Gastrocnemius medialis (tissue), 4 donors: Measurements from ENCODE around the gene KCND1. TPM values are rescaled to one million over a fixed set of nuclear protein-coding genes. Genes with fewer than 3 reads are reported as not detected.
"Not testable (repeated sequence)": the region's sequence is repeated elsewhere in the genome, so short reads cannot be mapped to it uniquely, and the experiment has no call there.

Source experiments
- ATAC-seq, 2 donors: fragments of 150-250 bp; one replicate each; pipeline ENCODE4 v1.9.1; 2016
- DNase-seq, 2 donors: peaks; one replicate each; pipeline ENCODE4 v3.0.0-alpha.2; 2019
- H3K27ac ChIP-seq, 4 donors: fragments of 200-600 bp; sonication (generic); 1 replicate in 1 of 4; 2 replicates in 3 of 4; pipeline ENCODE4 v1.5.1; 2016 to 2018; ENCODE audit warnings: mild to moderate bottlenecking in 2 of 4, moderate library complexity in 1 of 4
- H3K27me3 ChIP-seq, 3 donors: fragments of 200-600 bp; sonication (generic) in 2 of 3; 1 replicate in 1 of 3; 2 replicates in 2 of 3; pipeline versions ENCODE4 v1.5.1 to v1.6.0; 2016 to 2019; ENCODE audit warnings: mild to moderate bottlenecking in 1 of 3, moderate library complexity in 1 of 3
- H3K36me3 ChIP-seq, 2 donors: fragments of 200-600 bp; sonication (generic) in 1 of 2; one replicate each; pipeline ENCODE4 v1.5.1; 2017 to 2018
- H3K4me1 ChIP-seq, 2 donors: fragments of 200-600 bp; sonication (generic) in 1 of 2; one replicate each; pipeline ENCODE4 v1.5.1; 2016 to 2017; ENCODE audit warnings: mild to moderate bottlenecking in 2 of 2
- H3K4me3 ChIP-seq, 4 donors: fragments of 200-600 bp; sonication (generic) in 3 of 4; 1 replicate in 1 of 4; 2 replicates in 3 of 4; pipeline ENCODE4 v1.5.1; 2016 to 2019; ENCODE audit warnings: mild to moderate bottlenecking in 2 of 4
- H3K9me3 ChIP-seq, 3 donors: fragments of 200-600 bp; sonication (generic) in 2 of 3; 1 replicate in 1 of 3; 2 replicates in 2 of 3; pipeline ENCODE4 v1.5.1; 2016 to 2019
- POLR2A ChIP-seq, 2 donors: fragments of 450-650 bp; IDR thresholded peaks; one replicate each; pipeline ENCODE4 v1.6.1; 2017; ENCODE audit warnings: antibody characterized with exemption in 2 of 2, mild to moderate bottlenecking in 2 of 2, moderate library complexity in 2 of 2
- in situ Hi-C, 4 donors: fragments of 200-750 bp; cut with MboI; loops; one replicate each; pipeline versions ENCODE4 v1.15.0 to v1.8.0; 2017; ENCODE audit warnings: low sequenced_read_pairs in 4 of 4
- intact Hi-C: fragments of 100-400 bp; cut with DNase I; formaldehyde crosslinking; loops from one replicate; pipeline ENCODE4 v1.15.1; 2023; ENCODE audit warnings: low total_unique reads
- total RNA-seq, 4 donors: library from RNA; depleted of rRNA; stranded (reverse); fragments of >200 nt; gene quantifications; one replicate each; pipeline versions ENCODE4 v1.1.0 to v1.2.3, GENCODE V29; 2016
- TF ChIP-seq, protein P1 (sequence below), 5 experiments: fragments of 450-650 bp in 3 of 5; fragments of 200-600 bp in 2 of 5; sonication (generic) in 2 of 5; IDR thresholded peaks in 4 of 5; conservative IDR thresholded peaks in 1 of 5; 1 replicate in 4 of 5; 2 replicates in 1 of 5; pipeline ENCODE4 v1.5.1; 2016 to 2019; ENCODE audit warnings: antibody characterized with exemption in 5 of 5, mild to moderate bottlenecking in 3 of 5, moderate library complexity in 3 of 5

The KCND1 gene
- total RNA-seq, 4 donors from 2014 or later, result 0.09 to 1.2 (median 0.77) TPM

DNA sequence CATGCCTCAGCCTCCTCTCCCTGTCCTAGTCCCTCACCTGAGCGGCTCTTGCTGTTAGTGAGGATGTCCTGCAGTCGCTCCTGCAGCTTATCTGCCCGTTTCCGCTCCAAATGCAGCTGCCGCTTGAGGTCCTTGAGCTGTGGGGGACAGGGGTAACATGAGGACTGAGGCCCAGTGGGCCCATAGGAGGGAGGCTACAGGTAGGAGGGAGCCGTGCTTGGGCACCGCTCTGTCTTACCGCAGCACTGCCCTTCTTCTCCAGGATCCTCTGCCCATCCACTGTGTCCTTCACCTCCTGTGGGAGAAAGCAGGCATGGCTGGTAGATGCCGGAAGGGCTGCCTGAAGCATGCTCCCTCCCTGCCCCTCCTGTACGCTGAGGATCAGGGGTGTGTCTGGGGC is 9.5 kb upstream of the KCND1 start:
- H3K27ac ChIP-seq, result no peak overlapping the region
- in situ Hi-C loops (no loop called here), intact Hi-C loops (no loop called here)
- no peak for ATAC-seq
- H3K9me3 ChIP-seq, result no peaks in the 10 kb centered on the region
- H3K36me3 ChIP-seq, result peaks cover 0 to 21% of the 10 kb centered on the region in 2 donors
- H3K4me1 ChIP-seq, result no peaks in the 10 kb centered on the region
- DNase-seq, result no peak
- TF ChIP-seq POLR2A (IDR thresholded peaks at IDR 0.05), result no peak
- TF ChIP-seq, protein P1, sequence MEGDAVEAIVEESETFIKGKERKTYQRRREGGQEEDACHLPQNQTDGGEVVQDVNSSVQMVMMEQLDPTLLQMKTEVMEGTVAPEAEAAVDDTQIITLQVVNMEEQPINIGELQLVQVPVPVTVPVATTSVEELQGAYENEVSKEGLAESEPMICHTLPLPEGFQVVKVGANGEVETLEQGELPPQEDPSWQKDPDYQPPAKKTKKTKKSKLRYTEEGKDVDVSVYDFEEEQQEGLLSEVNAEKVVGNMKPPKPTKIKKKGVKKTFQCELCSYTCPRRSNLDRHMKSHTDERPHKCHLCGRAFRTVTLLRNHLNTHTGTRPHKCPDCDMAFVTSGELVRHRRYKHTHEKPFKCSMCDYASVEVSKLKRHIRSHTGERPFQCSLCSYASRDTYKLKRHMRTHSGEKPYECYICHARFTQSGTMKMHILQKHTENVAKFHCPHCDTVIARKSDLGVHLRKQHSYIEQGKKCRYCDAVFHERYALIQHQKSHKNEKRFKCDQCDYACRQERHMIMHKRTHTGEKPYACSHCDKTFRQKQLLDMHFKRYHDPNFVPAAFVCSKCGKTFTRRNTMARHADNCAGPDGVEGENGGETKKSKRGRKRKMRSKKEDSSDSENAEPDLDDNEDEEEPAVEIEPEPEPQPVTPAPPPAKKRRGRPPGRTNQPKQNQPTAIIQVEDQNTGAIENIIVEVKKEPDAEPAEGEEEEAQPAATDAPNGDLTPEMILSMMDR (IDR thresholded peaks at IDR 0.05 in 4 of 5, conservative IDR thresholded peaks at IDR 0.05 in 1 of 5), result no peak
- H3K4me3 ChIP-seq, result no peak overlapping the region
- no peaks in the 10 kb centered on the region for H3K27me3 ChIP-seq

DNA sequence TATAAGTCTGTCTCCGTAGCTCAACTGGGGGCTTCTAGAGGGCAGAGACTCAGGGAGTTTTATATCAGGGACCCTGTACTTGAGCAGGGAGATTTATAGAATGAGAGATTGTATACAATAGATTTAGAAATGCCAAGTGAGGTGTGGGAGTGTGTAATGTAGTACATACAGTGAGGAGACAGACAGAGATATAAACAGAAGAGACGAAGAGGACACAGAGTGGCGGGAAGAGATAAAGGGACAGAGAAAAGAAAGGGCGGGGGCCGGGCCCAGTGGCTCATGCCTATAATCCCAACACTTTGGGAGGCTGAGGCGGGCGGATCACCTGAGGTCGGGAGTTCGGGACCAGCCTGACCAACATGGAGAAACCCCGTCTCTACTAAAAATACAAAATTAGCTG is 8.7 kb upstream of the KCND1 start:
- H3K9me3 ChIP-seq, H3K4me3 ChIP-seq, H3K27ac ChIP-seq, intact Hi-C loops, H3K4me1 ChIP-seq, H3K27me3 ChIP-seq, in situ Hi-C loops, DNase-seq, ATAC-seq: not testable (repeated sequence)
- peaks cover 0 to 21% of the 10 kb centered on the region in 2 donors for H3K36me3 ChIP-seq

DNA sequence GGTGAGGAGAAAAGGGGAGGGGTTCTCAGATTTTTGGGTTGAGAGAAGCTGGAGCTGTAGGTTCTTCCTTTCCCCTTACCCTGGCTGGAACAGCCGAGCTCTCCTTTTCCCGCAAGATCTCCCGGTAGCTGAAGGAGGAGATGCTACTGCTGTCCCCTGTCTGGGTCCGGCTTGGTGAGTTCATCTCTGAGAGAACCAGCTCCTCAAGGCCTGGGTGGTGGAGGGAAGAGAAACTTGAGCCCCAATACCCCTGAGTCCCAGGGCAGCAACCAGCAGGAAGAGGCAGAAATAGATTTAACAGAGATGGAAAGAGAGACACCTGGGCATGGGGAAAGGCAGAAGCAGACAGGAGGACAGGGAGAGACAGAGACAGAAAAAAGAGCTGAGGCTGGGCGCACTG is 6.6 kb upstream of the KCND1 start:
- no peaks in the 10 kb centered on the region for H3K9me3 ChIP-seq
- H3K27me3 ChIP-seq, result no peaks in the 10 kb centered on the region
- TF ChIP-seq POLR2A (IDR thresholded peaks at IDR 0.05), result no peak
- TF ChIP-seq, protein P1 (IDR thresholded peaks at IDR 0.05 in 4 of 5, conservative IDR thresholded peaks at IDR 0.05 in 1 of 5), result no peak
- no peak overlapping the region for H3K4me3 ChIP-seq
- in situ Hi-C loops (no loop called here), intact Hi-C loops (no loop called here)
- H3K36me3 ChIP-seq, result peaks cover 0 to 11% of the 10 kb centered on the region in 2 donors
- DNase-seq, result no peak
- H3K27ac ChIP-seq, result no peak overlapping the region
- ATAC-seq, result no peak
- no peaks in the 10 kb centered on the region for H3K4me1 ChIP-seq

DNA sequence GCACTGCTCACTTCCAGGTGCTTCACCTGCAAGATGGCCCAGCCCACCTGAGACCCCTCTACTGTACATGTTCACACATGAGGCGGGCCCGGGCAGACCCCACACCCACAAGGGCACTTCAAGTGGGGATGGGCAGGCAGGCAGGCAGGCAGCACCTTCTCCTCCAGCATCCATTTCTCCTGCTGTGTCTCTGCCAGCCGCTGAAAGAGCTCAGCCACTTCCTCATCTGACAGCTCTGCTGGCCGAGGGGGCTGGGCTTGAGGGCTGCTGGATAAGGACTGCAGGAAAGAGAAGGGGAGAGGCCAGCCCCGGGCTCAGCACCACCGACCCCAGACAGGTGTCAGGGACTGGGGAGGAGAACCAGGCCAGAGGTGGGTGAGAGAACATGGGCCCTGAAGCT is 4.4 kb upstream of the KCND1 start:
- Histone ChIP-seq H3K4me1 (no peaks in the 10 kb centered on the region), H3K9me3 (no peaks in the 10 kb centered on the region), H3K4me3 (no peak overlapping the region), H3K27ac (no peak overlapping the region), H3K27me3 (no peaks in the 10 kb centered on the region), H3K36me3 (peaks cover 0 to 5% of the 10 kb centered on the region in 2 donors)
- ATAC-seq (no peak), DNase-seq (no peak)
- in situ Hi-C loops (no loop called here), intact Hi-C loops (no loop called here)
- no peak for TF ChIP-seq POLR2A (IDR thresholded peaks at IDR 0.05)
- TF ChIP-seq, protein P1 (IDR thresholded peaks at IDR 0.05 in 4 of 5, conservative IDR thresholded peaks at IDR 0.05 in 1 of 5), result no peak

DNA sequence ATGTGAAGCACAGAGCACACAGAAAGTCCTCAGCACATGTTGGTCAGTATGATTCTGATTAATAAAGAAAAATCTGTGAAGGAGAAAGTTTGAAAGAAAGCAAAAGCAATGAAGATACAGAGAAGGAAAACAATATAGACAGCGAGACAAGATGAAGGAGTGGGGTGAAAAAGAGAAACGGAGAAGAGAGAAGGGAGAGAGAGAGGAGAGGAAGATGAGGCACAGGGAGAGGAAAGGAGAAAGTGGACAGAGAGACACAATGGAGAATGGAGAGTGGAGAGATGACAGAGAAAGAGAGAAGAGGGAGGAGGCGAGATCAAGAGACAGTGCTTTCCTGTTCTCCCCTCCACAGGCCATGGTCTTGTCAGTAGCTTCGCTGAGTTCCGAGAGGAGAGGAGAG is 3.9 kb upstream of the KCND1 start:
- no peak for DNase-seq
- H3K4me3 ChIP-seq, result no peak overlapping the region
- H3K36me3 ChIP-seq, result peaks cover 0 to 5% of the 10 kb centered on the region in 2 donors
- no peaks in the 10 kb centered on the region for H3K27me3 ChIP-seq
- ATAC-seq, result no peak
- no peaks in the 10 kb centered on the region for H3K4me1 ChIP-seq
- in situ Hi-C loops (no loop called here), intact Hi-C loops (no loop called here)
- H3K9me3 ChIP-seq, result no peaks in the 10 kb centered on the region
- no peak overlapping the region for H3K27ac ChIP-seq
- TF ChIP-seq, protein P1 (IDR thresholded peaks at IDR 0.05 in 4 of 5, conservative IDR thresholded peaks at IDR 0.05 in 1 of 5), result no peak
- no peak for TF ChIP-seq POLR2A (IDR thresholded peaks at IDR 0.05)
